ENCODE data around the gene SMIM11. TPM values are rescaled to one million over a fixed set of nuclear protein-coding genes. Genes with fewer than 3 reads are reported as not detected.

The SMIM11 gene
- total and polyA plus RNA-seq, 2 experiments from 2014 or later = 3.5 to 8.9 TPM

GRCh38 chr21:34360488-34361241 lies 14.6 kb upstream of the SMIM11 start:
- Mint-ChIP-seq H3K27me3 (ENCODE audit: insufficient read depth, low read depth, poor library complexity) (no peaks in the 10 kb centered on the region), H3K4me3 (no peak overlapping the region), H3K36me3 (ENCODE audit: low read depth) (no peaks in the 10 kb centered on the region), H3K4me1 (peaks cover 3% of the 10 kb centered on the region; the same call in 1 of the 3 replicates), H3K27ac (no peak overlapping the region), H3K9me3 (peaks cover 4% of the 10 kb centered on the region; the same call in 2 of the 3 replicates)
- H3K27me3 ChIP-seq (ENCODE audit: insufficient read depth) = no peaks in the 10 kb centered on the region
- H3K4me2 ChIP-seq = no peak overlapping the region
- no peak for TF ChIP-seq POLR2AphosphoS5 (IDR thresholded peaks at IDR 0.05; ENCODE audit: low read depth)
- no peak for TF ChIP-seq REST (IDR thresholded peaks at IDR 0.05; ENCODE audit: unreplicated experiment)
- TF ChIP-seq ZNF331 (CRISPR knock-in tag; IDR thresholded peaks at IDR 0.05; ENCODE audit: low read depth) = no peak
- no peak for TF ChIP-seq CTCF (conservative IDR thresholded peaks at IDR 0.05; ENCODE audit: low read depth in 2 of 2)
- TF ChIP-seq JUNB (IDR thresholded peaks at IDR 0.05; ENCODE audit: unreplicated experiment) = no peak
- TF ChIP-seq STAT1 (IDR thresholded peaks at IDR 0.05; ENCODE audit: unreplicated experiment) = no peak
- no peak for TF ChIP-seq ZNF462 (CRISPR knock-in tag; IDR thresholded peaks at IDR 0.05)
- no peak for TF ChIP-seq EZH2 (IDR thresholded peaks at IDR 0.05; ENCODE audit: low read depth, unreplicated experiment)
- no peak for TF ChIP-seq ZNF114 (CRISPR knock-in tag; IDR thresholded peaks at IDR 0.05)
- TF ChIP-seq CREB1 (CRISPR knock-in tag; IDR thresholded peaks at IDR 0.05; ENCODE audit: low read depth) = no peak
- no peak for TF ChIP-seq EZH2phosphoT487 (IDR thresholded peaks at IDR 0.05; ENCODE audit: unreplicated experiment)
- TF ChIP-seq ETS1 (IDR thresholded peaks at IDR 0.05) = no peak
- TF ChIP-seq NANOG (IDR thresholded peaks at IDR 0.05; ENCODE audit: borderline replicate concordance) = no peak
- H3F3A ChIP-seq (replicated peaks; ENCODE audit: low read depth) = no peaks in the 10 kb centered on the region
- no peaks in the 10 kb centered on the region for H3K9me2 ChIP-seq (ENCODE audit: insufficient read depth)
- ATAC-seq (no peak), DNase-seq (ENCODE audit: low spot score) (no peak)
- H4K20me1 ChIP-seq (replicated peaks; ENCODE audit: insufficient read depth) = no peaks in the 10 kb centered on the region
- no peaks in the 10 kb centered on the region for H3K36me3 ChIP-seq (ENCODE audit: insufficient read depth)
- H2AFZ ChIP-seq = no peak overlapping the region
- no peak overlapping the region for H3K4me3 ChIP-seq
- H3K27ac ChIP-seq (ENCODE audit: low read depth) = no peak overlapping the region
- H3K4me1 ChIP-seq (ENCODE audit: insufficient read depth) = no peaks in the 10 kb centered on the region
- no peaks in the 10 kb centered on the region for H3K79me2 ChIP-seq (replicated peaks; ENCODE audit: insufficient read depth)
